HG02642 (cell line): Measurements from ENCODE around the gene C1QA.

Experiments used
- ATAC-seq: cut with Tn5 transposase; IDR thresholded peaks from one replicate; pipeline ENCODE4 v1.9.1; 2021; ENCODE audit warnings: mild to moderate bottlenecking; ENCODE audit not compliant: unreplicated experiment, poor library complexity

Gene C1QA, protein sequence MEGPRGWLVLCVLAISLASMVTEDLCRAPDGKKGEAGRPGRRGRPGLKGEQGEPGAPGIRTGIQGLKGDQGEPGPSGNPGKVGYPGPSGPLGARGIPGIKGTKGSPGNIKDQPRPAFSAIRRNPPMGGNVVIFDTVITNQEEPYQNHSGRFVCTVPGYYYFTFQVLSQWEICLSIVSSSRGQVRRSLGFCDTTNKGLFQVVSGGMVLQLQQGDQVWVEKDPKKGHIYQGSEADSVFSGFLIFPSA

DNA sequence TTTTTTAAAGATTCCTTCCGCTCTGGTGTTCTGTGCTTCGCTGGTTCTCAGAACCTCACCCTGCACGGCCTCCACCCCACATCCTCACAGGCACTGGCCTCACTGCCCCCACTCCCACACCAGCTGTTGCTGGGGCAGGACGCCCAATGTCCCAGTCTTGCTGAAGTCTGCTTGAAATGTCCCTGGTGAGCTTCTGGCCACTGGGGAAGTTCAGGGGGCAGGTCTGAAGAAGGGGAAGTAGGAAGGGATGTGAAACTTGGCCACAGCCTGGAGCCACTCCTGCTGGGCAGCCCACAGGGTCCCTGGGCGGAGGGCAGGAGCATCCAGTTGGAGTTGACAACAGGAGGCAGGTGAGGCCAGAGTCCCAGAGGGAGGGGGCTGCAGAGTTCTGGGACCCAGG lies at the start of gene C1QA:
TSS of gene C1QA (plus strand) at position 276 of the 400 bp plus-strand sequence. CDS start 989 bp downstream, outside the sequence.
- no peak for ATAC-seq

DNA sequence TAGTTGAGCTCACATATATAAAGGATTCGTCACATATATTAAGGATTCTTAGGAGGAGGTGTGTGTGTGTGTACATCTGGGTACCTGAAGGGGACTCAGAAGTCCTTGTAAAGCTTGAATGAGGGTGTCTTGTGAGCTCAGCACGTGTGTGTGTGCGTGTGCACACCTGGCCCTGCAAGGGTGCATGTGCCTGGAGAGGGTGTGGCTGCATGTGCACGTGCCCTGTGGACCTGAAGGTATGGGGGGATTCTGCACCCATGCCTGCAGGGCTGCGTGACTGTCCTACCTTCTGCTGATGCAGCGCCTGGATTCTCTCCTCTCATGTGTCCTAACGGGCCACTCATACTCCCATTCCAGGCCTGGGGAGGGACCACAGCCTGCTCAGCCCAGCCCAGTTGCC lies 49.2 kb upstream of the C1QA start:
- ATAC-seq: no peak

DNA sequence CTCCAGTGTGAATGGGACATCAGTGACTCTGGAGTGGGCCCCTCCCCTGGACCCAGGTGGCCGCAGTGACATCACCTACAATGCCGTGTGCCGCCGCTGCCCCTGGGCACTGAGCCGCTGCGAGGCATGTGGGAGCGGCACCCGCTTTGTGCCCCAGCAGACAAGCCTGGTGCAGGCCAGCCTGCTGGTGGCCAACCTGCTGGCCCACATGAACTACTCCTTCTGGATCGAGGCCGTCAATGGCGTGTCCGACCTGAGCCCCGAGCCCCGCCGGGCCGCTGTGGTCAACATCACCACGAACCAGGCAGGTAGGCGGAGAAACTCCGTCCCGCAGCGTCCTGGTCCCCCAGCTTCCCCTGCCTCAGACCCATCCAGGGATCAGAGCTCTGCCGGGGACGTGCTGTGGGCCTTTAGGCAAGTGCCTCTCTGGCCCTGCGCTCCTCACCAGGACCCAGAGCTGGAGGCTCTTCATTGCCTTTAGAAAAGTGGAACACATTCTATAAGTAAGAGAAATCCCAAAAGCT lies 47.5 kb upstream of the C1QA start:
- no peak for ATAC-seq

DNA sequence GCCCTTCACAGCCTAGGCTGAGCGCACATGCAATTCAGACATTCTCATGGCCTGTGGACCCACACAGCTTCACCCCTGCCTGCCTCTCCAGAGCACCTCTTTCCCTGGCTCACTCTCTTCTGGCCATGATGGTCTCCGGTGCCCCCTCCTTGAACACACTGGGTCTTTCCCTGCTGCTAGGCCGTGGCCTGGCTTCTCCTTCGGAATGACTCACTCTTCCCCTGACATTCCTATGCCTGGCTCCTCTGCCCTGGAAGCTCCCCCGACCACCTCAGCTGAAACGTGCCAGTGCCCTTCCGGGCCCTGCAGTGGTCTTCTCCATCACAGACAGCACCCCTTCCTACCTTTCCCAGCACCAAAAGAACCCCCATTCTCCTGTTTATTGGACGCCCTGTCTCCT lies 44.9 kb upstream of the C1QA start:
- ATAC-seq: no peak

DNA sequence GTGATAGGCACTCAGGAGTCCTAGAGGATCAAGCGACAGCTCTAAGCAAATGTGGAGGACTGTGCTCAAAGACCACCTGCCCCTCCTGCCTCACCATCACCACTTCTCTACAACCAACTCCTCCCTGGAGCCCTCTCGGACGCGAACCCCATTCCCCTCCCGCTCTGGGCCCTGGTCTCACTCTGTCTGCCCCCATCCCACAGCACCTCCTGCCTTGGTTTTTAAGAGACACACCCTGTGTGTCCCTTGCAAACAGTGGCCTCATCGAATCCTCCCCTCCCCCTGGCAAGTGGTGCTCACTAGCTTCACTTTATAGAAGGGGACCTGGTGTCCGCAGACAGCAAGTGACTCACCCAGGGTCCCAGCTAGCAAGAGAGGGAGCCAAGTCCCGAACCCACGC lies 44.4 kb upstream of the C1QA start:
- no peak for ATAC-seq

DNA sequence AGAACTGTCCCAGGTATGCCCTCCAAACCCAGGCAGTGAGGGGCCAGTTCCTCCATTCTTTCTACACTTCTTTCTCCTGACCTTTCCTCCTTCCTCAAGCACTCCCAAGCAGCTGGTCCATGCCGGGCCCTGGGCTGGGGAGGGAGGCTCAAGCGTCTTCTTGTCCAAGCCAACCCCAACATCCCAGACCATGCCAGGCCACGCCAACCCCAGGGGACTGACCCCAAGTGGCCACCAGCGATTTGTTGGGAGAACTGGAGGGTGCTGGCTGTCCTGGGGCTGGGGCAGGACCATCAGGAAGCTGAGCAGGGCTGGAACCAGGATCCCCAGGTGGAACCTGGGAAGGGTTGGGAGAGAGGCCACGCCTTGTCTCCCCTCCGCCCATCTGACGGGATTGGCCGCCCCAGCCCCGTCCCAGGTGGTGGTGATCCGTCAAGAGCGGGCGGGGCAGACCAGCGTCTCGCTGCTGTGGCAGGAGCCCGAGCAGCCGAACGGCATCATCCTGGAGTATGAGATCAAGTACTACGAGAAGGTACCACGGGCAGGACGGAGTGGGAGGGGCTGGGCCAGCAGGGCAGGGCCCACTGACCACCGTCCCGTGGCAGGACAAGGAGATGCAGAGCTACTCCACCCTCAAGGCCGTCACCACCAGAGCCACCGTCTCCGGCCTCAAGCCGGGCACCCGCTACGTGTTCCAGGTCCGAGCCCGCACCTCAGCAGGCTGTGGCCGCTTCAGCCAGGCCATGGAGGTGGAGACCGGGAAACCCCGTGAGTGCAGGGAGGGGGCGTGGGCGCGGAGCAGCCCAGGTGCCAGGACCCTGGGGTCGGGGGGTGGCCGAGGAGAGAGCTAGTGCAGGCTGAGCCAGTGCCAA lies 43.3 kb upstream of the C1QA start:
- ATAC-seq: no peak

DNA sequence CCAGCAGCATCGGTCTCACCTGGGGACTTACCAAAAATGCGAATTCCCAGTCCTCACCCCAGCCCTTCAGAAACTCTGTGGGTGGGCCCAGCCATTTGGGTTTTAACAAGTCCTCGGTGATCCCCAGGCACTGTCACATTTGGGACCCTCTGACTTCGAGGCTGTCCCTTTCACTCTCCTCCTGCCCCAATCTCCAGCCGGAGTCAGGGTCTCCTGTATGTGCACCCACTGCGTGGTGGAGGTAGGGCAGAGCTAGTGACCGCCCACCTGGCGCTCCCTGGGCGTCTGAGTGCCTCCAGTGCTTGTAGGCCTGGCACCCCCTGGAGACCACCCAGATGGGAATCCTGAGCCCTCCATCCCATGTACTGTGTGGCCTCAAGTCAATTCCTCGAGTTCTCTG lies 42.0 kb upstream of the C1QA start:
- ATAC-seq: no peak

DNA sequence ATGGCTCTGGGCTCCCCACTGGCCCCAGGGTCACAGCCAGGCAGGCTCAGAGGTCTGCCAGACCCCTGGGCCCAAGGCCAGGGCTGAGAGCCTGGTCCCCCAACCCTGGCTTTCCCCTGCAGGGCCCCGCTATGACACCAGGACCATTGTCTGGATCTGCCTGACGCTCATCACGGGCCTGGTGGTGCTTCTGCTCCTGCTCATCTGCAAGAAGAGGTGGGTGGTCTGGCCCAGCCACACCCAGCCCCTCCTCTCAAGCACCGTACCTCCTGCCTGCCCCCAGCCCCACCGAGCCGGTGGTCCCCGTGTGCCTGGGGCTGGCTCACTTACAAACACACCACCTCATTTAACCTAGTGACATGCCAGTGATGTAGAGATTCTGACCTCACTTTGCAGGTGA lies 41.3 kb upstream of the C1QA start:
- no peak for ATAC-seq

DNA sequence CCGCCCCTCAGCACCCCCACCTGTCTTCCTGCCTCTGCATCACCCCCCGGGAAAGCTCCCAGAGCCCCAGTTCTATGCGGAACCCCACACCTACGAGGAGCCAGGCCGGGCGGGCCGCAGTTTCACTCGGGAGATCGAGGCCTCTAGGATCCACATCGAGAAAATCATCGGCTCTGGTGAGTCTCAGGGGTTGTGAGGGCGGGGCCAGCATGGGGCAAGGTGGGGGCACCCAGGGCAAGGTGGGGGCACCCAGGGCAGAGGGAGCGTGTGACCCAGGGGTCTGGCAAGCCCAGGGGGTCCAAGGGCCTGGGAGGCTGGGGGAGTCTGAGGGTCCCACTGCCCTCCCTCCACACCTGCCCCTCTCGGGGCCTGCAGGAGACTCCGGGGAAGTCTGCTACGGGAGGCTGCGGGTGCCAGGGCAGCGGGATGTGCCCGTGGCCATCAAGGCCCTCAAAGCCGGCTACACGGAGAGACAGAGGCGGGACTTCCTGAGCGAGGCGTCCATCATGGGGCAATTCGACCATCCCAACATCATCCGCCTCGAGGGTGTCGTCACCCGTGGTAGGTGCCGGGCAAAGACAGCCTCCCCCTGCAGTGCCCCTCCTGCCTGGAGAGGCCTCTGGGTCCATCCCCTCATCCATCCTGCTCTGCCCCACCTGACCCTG lies 39.0 kb upstream of the C1QA start:
- ATAC-seq: no peak

DNA sequence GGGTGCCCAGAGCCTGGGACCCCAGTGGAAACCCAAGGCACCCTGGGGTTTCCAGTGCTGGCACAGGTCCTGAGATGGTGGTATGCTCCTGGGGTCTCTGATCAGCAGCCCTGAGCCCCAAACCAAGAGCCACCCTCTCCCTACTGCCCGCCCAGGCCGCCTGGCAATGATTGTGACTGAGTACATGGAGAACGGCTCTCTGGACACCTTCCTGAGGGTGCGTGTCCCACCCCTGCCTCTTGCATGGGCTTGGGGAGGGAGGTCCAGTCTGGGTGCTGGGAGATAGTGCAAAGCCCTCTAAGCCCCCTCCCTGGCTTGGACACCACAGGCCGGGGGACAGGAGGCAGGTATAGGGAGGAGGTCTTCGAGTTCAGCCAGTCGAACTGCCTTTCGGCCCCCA lies 38.4 kb upstream of the C1QA start:
- no peak for ATAC-seq

DNA sequence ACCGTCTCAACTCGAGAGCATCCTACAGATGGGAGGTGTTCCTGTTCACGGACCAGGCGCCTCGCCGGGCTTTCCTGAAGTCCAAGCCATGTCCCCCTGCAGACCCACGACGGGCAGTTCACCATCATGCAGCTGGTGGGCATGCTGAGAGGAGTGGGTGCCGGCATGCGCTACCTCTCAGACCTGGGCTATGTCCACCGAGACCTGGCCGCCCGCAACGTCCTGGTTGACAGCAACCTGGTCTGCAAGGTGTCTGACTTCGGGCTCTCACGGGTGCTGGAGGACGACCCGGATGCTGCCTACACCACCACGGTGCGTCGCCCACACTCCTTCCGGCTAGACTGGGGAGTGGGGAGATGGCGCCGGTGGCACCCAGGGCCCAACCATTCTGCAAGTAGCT lies 37.7 kb upstream of the C1QA start:
- no peak for ATAC-seq

DNA sequence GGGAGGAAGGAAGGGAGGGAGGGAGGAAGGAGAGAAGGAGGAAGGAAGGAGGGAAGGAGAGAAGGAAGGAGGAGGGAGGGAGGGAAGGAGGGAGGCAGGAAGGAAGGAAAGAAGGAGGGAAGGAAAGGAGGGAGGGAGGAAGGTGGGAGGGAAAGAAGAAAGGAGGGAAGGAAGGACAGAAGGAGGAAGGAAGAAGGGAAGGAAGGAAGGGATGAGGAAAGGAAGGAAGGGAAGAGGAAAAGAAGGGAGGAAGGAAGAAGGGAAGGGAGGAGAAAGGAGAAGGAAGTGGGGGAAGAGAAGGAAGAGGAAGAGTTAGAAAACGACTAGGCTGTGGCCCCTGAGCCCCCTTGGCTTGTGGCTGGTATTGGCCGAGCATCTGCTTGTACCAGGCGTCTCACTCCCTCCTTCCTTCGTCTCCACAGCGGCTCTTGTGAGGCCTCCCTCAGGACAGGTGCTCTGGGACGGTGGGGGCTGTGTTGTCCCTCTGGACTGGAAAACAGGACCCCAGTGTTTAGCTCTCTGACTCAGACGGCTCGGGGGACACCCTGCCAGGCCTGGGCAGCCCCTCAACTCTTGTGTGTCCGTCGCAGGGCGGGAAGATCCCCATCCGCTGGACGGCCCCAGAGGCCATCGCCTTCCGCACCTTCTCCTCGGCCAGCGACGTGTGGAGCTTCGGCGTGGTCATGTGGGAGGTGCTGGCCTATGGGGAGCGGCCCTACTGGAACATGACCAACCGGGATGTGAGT lies 36.2 kb upstream of the C1QA start:
- ATAC-seq: no peak

DNA sequence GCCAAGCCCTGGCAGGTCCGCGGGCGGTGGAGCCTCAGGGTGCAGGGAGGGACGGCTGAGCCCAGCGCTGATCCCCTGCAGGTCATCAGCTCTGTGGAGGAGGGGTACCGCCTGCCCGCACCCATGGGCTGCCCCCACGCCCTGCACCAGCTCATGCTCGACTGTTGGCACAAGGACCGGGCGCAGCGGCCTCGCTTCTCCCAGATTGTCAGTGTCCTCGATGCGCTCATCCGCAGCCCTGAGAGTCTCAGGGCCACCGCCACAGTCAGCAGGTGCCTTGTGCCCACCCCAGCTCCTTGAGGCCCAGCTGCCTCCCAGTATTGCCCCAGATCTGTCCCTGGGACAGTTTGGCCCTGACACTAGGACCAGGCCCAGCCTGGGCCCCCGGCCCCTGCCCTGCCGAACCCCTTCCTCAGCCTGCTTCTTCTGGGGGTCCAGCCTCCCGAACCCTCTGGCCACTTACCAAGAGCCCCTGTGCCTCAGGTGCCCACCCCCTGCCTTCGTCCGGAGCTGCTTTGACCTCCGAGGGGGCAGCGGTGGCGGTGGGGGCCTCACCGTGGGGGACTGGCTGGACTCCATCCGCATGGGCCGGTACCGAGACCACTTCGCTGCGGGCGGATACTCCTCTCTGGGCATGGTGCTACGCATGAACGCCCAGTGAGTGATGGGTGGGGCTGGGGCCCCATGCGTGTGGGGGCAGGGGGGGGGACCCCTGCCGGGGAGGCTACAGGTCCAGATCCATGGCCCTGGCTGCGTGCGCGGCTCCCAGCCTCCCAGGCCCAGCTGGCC lies 35.4 kb upstream of the C1QA start:
- no peak for ATAC-seq

DNA sequence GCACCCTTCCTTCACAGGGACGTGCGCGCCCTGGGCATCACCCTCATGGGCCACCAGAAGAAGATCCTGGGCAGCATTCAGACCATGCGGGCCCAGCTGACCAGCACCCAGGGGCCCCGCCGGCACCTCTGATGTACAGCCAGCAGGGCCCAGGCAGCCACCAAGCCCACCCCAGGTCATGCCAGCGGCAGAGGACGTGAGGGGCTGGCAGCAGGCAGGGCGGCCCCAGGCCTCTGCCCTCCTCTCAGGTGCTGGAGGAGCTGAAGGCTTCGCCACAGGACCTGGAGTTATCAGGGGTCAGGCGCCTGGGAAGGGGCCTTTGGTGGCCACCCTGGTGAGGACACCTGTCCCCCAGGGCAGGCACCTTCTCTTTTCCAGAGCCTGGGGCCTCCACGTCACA lies 34.8 kb upstream of the C1QA start:
- ATAC-seq: no peak

DNA sequence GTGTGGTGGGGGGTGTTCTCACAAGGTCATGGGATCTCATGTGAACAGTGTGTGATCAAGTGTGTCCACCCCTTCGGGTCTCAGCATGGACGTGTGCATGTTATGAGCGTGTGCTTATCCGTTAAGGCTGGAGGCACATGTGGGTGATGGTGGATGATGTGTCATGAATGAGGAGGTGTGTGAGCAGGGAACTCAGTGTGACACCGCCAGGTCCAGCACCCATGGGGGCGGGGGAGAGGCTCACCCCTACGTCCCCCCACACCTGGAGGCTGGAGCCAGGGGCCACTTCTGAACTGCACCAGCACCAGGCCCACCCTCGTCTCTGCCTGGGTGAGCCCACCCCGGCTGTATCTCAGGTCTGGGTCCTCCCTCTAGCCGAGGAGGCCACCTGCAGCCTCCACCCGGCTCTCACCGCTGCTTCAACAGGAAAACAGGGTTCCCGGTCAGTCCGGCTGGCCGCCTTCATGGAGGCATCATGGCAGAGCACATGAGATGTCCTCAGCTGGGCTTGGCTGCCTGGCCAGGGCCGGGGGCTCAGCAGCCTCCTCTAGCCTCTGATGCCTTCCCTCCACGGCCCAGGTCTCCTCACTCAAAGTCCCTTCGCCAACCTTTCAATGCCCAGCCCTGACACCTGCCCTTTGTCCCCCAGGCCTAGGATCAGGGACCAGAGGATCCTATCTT lies 34.2 kb upstream of the C1QA start:
- no peak for ATAC-seq

DNA sequence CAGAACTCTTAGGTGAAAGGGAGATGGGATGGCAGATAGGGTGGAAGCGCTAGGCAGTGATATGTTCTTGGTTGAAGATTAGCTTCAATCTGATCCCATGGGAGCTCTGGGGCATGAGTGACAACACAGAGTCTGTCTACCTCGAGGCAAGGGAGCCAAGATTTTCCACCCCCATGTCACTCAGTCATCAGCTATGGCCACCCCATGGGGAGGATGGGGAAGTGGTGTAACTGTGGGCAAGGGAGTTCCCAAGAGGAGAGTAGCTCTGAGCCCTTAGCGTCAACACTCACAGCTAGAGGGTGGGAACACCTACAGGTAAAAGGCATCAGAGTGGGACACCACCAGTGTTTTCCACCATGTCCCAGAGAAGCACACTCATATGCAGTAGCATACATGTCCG lies 30.3 kb upstream of the C1QA start:
- no peak for ATAC-seq

DNA sequence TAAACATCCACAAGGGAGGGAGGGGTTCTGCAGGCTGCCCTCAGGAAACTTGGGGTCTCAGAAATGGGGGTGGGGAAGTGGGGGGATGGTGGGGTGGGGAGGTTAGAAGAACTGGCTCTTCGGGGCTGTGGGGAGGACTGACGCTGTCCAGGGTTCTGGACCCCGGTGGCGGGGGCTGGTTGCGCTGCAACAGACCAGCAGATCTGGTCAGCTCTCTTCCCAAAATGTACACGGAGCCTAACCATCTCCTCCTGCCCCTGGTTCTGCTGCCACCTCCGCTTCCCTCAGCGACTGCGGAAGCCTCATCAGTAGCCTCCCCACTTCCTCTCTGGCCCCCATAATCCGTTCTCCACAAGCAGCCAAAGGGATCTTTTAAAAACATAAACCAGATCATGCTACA lies 29.3 kb upstream of the C1QA start:
- ATAC-seq: no peak

DNA sequence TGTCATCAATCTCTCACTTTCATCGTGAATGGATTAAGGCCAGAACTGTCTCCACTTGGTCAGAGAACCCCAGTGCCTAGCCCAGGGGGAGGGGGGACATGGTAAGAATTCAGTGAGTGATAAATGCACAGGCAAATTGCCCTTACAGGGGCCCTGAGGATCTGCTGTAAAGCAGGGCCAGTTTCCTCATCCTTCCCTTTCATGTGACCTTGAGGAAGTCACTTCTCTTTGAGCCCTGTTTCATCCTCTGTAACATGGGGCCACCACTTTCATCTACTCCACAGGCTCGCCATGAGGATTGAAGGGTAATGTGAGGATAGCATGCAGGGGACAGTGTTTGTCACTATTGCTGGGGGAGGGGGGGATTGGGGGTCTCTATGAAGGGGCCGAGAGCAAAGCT lies 28.1 kb upstream of the C1QA start:
- ATAC-seq: no peak

DNA sequence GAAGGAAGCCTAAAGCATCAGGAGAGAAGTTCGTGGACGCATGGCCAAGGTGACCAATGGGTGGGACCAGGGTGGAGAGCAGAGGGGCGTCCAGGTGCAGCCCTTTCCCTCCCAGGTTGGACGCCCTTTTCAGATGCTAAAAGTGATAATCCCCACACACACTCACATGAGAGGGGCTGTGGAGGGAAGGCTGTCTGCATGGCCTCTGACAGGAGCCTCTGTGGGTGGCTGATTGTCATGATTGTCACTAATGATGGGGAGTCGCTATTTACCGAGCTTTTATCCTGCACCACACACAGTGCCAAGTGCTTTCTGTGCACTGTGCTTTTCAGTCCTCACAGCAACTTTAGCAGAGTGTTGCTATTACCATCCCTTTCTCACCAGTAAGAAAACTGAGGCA lies 27.1 kb upstream of the C1QA start:
- no peak for ATAC-seq
